Measurements from ENCODE around the gene KIF5A. TPM values are rescaled to one million over a fixed set of nuclear protein-coding genes. Genes with fewer than 3 reads are reported as not detected.

Gene KIF5A
- total RNA-seq, 1 experiment from 2014 or later: 0.05 TPM

GRCh38 chr12:57576613-57577160 is 26.8 kb downstream of the KIF5A start:
- peaks cover 7% of the 10 kb centered on the region for H3K36me3 Mint-ChIP-seq (ENCODE audit: insufficient read depth, unreplicated experiment)
- no peak overlapping the region for H3K4me3 Mint-ChIP-seq (ENCODE audit: unreplicated experiment)
- BruUV-seq (replicated peaks): no TSS peak
- CTCF ChIA-PET: no interaction called here
- Histone ChIP-seq H3K27me3 (replicated peaks; ENCODE audit: control insufficient read depth, insufficient read depth, low read length) (no peaks in the 10 kb centered on the region), H3K4me3 (ENCODE audit: low read depth, low read length) (no peak overlapping the region), H3K9me3 (no peaks in the 10 kb centered on the region), H3K36me3 (ENCODE audit: control insufficient read depth, insufficient read depth, low read length) (no peaks in the 10 kb centered on the region), H3K4me1 (peaks cover 17% of the 10 kb centered on the region)
- no peaks in the 10 kb centered on the region for H3K9me3 Mint-ChIP-seq (ENCODE audit: unreplicated experiment)
- no peaks in the 10 kb centered on the region for H3K27me3 Mint-ChIP-seq (ENCODE audit: insufficient read depth, unreplicated experiment)
- H3K4me1 Mint-ChIP-seq (ENCODE audit: low read depth, unreplicated experiment): peaks cover 8% of the 10 kb centered on the region
- no peak for TF ChIP-seq CTCF (IDR thresholded peaks at IDR 0.05; ENCODE audit: insufficient read depth in 1 of 2, low read depth in 1 of 2, low read length in 1 of 2, severe bottlenecking in 1 of 2, unreplicated experiment in 1 of 2)
- intact Hi-C loops (cut with micrococcal nuclease; ENCODE audit: unreplicated experiment): no loop called here
- no peak overlapping the region for H3K27ac Mint-ChIP-seq (ENCODE audit: unreplicated experiment)
- POLR2A ChIA-PET: no interaction called here
- peak in 1 of 2 experiments; percentile 14 for DNase-seq

GRCh38 chr12:57577981-57578758 is 28.3 kb downstream of the KIF5A start:
- Mint-ChIP-seq H3K9me3 (ENCODE audit: unreplicated experiment) (no peaks in the 10 kb centered on the region), H3K27ac (ENCODE audit: unreplicated experiment) (no peak overlapping the region), H3K27me3 (ENCODE audit: insufficient read depth, unreplicated experiment) (no peaks in the 10 kb centered on the region), H3K4me3 (ENCODE audit: unreplicated experiment) (no peak overlapping the region), H3K4me1 (ENCODE audit: low read depth, unreplicated experiment) (peaks cover 11% of the 10 kb centered on the region), H3K36me3 (ENCODE audit: insufficient read depth, unreplicated experiment) (no peaks in the 10 kb centered on the region)
- Histone ChIP-seq H3K9me3 (no peaks in the 10 kb centered on the region), H3K27me3 (replicated peaks; ENCODE audit: control insufficient read depth, insufficient read depth, low read length) (no peaks in the 10 kb centered on the region), H3K4me1 (peaks cover 17% of the 10 kb centered on the region), H3K36me3 (ENCODE audit: control insufficient read depth, insufficient read depth, low read length) (no peaks in the 10 kb centered on the region), H3K4me3 (ENCODE audit: low read depth, low read length) (no peak overlapping the region)
- no peak for TF ChIP-seq CTCF (IDR thresholded peaks at IDR 0.05; ENCODE audit: insufficient read depth in 1 of 2, low read depth in 1 of 2, low read length in 1 of 2, severe bottlenecking in 1 of 2, unreplicated experiment in 1 of 2)
- DNase-seq: peak in 1 of 2 experiments; percentile 9
- CTCF ChIA-PET: no interaction called here
- POLR2A ChIA-PET: no interaction called here
- intact Hi-C loops (cut with micrococcal nuclease; ENCODE audit: unreplicated experiment): no loop called here
- BruUV-seq (replicated peaks): no TSS peak

- Histone ChIP-seq H3K4me3 (ENCODE audit: low read depth, low read length) (no peak overlapping the region), H3K27me3 (replicated peaks; ENCODE audit: control insufficient read depth, insufficient read depth, low read length) (no peaks in the 10 kb centered on the region), H3K9me3 (no peaks in the 10 kb centered on the region), H3K4me1 (peaks cover 17% of the 10 kb centered on the region), H3K36me3 (ENCODE audit: control insufficient read depth, insufficient read depth, low read length) (no peaks in the 10 kb centered on the region)
- no peak overlapping the region for H3K27ac Mint-ChIP-seq (ENCODE audit: unreplicated experiment)
- CTCF ChIA-PET: no interaction called here
- H3K9me3 Mint-ChIP-seq (ENCODE audit: unreplicated experiment): no peaks in the 10 kb centered on the region
- no peaks in the 10 kb centered on the region for H3K27me3 Mint-ChIP-seq (ENCODE audit: insufficient read depth, unreplicated experiment)
- no peak overlapping the region for H3K4me3 Mint-ChIP-seq (ENCODE audit: unreplicated experiment)
- H3K4me1 Mint-ChIP-seq (ENCODE audit: low read depth, unreplicated experiment): peaks cover 16% of the 10 kb centered on the region
- TF ChIP-seq CTCF (IDR thresholded peaks at IDR 0.05; ENCODE audit: insufficient read depth in 1 of 2, low read depth in 1 of 2, low read length in 1 of 2, severe bottlenecking in 1 of 2, unreplicated experiment in 1 of 2): no peak
- POLR2A ChIA-PET: no interaction called here
- DNase-seq: peak in 1 of 2 experiments; percentile 10
- H3K36me3 Mint-ChIP-seq (ENCODE audit: insufficient read depth, unreplicated experiment): no peaks in the 10 kb centered on the region
- no TSS peak for BruUV-seq (replicated peaks)
- intact Hi-C loops (cut with micrococcal nuclease; ENCODE audit: unreplicated experiment): no loop called here
Observed at GRCh38 chr12:57579011-57579410, 29.2 kb downstream of the KIF5A start.

Measured in Caco-2 (cell line).